OCI-LY3 (cell line): ENCODE measurements around the gene ATP7B.

ENCODE experiments used
- EZH2phosphoT487 ChIP-seq: fragments of 200-600 bp; shearing (Covaris generic); IDR thresholded peaks from 2 replicates; pipeline ENCODE4 v1.6.1; 2018; ENCODE audit warnings: antibody characterized with exemption, mixed run types, low read depth
- TF ChIP-seq, protein P1 (sequence below): fragments of 200-600, 300-600 bp; sonication (generic); IDR thresholded peaks from 2 replicates; pipeline ENCODE4 v1.5.1; 2014; ENCODE audit warnings: antibody characterized with exemption, low read length, low read depth

GRCh38 chr13:52048516-52048915 is 37.3 kb upstream of the ATP7B start:
- TF ChIP-seq, protein P1, sequence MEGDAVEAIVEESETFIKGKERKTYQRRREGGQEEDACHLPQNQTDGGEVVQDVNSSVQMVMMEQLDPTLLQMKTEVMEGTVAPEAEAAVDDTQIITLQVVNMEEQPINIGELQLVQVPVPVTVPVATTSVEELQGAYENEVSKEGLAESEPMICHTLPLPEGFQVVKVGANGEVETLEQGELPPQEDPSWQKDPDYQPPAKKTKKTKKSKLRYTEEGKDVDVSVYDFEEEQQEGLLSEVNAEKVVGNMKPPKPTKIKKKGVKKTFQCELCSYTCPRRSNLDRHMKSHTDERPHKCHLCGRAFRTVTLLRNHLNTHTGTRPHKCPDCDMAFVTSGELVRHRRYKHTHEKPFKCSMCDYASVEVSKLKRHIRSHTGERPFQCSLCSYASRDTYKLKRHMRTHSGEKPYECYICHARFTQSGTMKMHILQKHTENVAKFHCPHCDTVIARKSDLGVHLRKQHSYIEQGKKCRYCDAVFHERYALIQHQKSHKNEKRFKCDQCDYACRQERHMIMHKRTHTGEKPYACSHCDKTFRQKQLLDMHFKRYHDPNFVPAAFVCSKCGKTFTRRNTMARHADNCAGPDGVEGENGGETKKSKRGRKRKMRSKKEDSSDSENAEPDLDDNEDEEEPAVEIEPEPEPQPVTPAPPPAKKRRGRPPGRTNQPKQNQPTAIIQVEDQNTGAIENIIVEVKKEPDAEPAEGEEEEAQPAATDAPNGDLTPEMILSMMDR = no peak
- no peak for TF ChIP-seq EZH2phosphoT487
